HEK293 (cell line): ENCODE data around the gene TMTC1.

Experiments
- CTCF ChIA-PET: fragments of 350-600 bp; formaldehyde crosslinking; extraction: SDS; loops from one replicate; lab custom pipeline; 2021; ENCODE audit warnings: antibody characterized with exemption; lab: Yijun Ruan, JAX
- POLR2A ChIA-PET: fragments of 300-600 bp; formaldehyde crosslinking; extraction: SDS; loops from one replicate; lab custom pipeline; 2020; ENCODE audit warnings: antibody characterized with exemption, inconsistent platforms; lab: Yijun Ruan, JAX
- H3K27ac ChIP-seq: fragments of 200-500 bp; sonication (Bioruptor generic); 2 replicates; pipeline ENCODE4 v1.5.1; 2014; ENCODE audit warnings: low read depth, low read length, control low read depth, inconsistent platforms; ENCODE audit errors: extremely low read depth
- H3K36me3 ChIP-seq, 2 experiments: fragments of 200-500 bp in 1 of 2; sonication (Bioruptor generic) in 1 of 2; 1 replicate in 1 of 2; 2 replicates in 1 of 2; pipeline ENCODE4 v1.5.1; 2014 to 2017; ENCODE audit warnings: inconsistent platforms in 2 of 2, low read length in 2 of 2; ENCODE audit not compliant: control insufficient read depth in 2 of 2, insufficient read depth in 1 of 2
- H3K4me1 ChIP-seq: fragments of 200-500 bp; sonication (Bioruptor generic); 2 replicates; pipeline ENCODE4 v1.5.1; 2014; ENCODE audit warnings: mild to moderate bottlenecking, low read length, inconsistent platforms; ENCODE audit not compliant: control insufficient read depth, insufficient read depth
- H3K4me3 ChIP-seq: 2 replicates; pipeline ENCODE4 v1.5.1; 2011; ENCODE audit warnings: low read depth, mild to moderate bottlenecking, control low read depth, low read length, moderate library complexity
- H3K9me3 ChIP-seq: fragments of 200-500 bp; sonication (Bioruptor generic); 2 replicates; pipeline ENCODE4 v1.5.1; 2014; ENCODE audit warnings: low read depth, low read length, inconsistent platforms; ENCODE audit not compliant: control insufficient read depth, insufficient read depth
- KLF17 ChIP-seq: fragments of 450-650 bp; formaldehyde crosslinking; IDR thresholded peaks from 2 replicates; pipeline ENCODE4 v1.5.1; 2016; ENCODE audit warnings: missing biosample characterization, missing genetic modification characterization
- KLF9 ChIP-seq: fragments of 450-650 bp; formaldehyde crosslinking; IDR thresholded peaks from 2 replicates; pipeline ENCODE4 v1.5.1; 2016; ENCODE audit warnings: missing biosample characterization, missing genetic modification characterization, low read depth
- PRDM2 ChIP-seq: fragments of 450-650 bp; formaldehyde crosslinking; IDR thresholded peaks from 2 replicates; pipeline ENCODE4 v1.5.1; 2016; ENCODE audit warnings: missing biosample characterization, missing genetic modification characterization, borderline replicate concordance
- RBAK ChIP-seq: fragments of 450-650 bp; formaldehyde crosslinking; IDR thresholded peaks from 2 replicates; pipeline ENCODE4 v1.5.1; 2016; ENCODE audit warnings: missing biosample characterization, missing genetic modification characterization
- REPIN1 ChIP-seq: fragments of 450-650 bp; formaldehyde crosslinking; IDR thresholded peaks from 2 replicates; pipeline ENCODE4 v1.5.1; 2017; ENCODE audit warnings: missing biosample characterization, missing genetic modification characterization, low read depth
- SETDB1 ChIP-seq: IDR thresholded peaks from one replicate; pipeline ENCODE4 v1.6.1; 2017; ENCODE audit warnings: mild to moderate bottlenecking, low read length, moderate library complexity, mixed read lengths; ENCODE audit not compliant: insufficient read length
- ZBTB21 ChIP-seq: fragments of 450-650 bp; formaldehyde crosslinking; IDR thresholded peaks from 2 replicates; pipeline ENCODE4 v1.5.1; 2017; ENCODE audit warnings: missing biosample characterization, missing genetic modification characterization
- ZEB2 ChIP-seq: fragments of 450-650 bp; formaldehyde crosslinking; IDR thresholded peaks from 2 replicates; pipeline ENCODE4 v1.5.1; 2016; ENCODE audit warnings: missing biosample characterization, missing genetic modification characterization
- ZFP69B ChIP-seq: fragments of 450-650 bp; formaldehyde crosslinking; IDR thresholded peaks from 2 replicates; pipeline ENCODE4 v1.5.1; 2016; ENCODE audit warnings: missing biosample characterization, missing genetic modification characterization
- ZNF157 ChIP-seq: fragments of 450-650 bp; formaldehyde crosslinking; IDR thresholded peaks from 2 replicates; pipeline ENCODE4 v1.5.1; 2016; ENCODE audit warnings: missing biosample characterization, missing genetic modification characterization
- ZNF324 ChIP-seq: fragments of 450-650 bp; formaldehyde crosslinking; IDR thresholded peaks from 2 replicates; pipeline ENCODE4 v1.5.1; 2016; ENCODE audit warnings: missing biosample characterization, missing genetic modification characterization
- ZNF350 ChIP-seq: fragments of 450-650 bp; formaldehyde crosslinking; IDR thresholded peaks from 2 replicates; pipeline ENCODE4 v1.5.0; 2017; ENCODE audit warnings: missing biosample characterization, mild to moderate bottlenecking, missing genetic modification characterization
- ZNF362 ChIP-seq: fragments of 450-650 bp; formaldehyde crosslinking; IDR thresholded peaks from 2 replicates; pipeline ENCODE4 v1.5.1; 2016; ENCODE audit warnings: missing biosample characterization, missing genetic modification characterization
- ZNF501 ChIP-seq: fragments of 450-650 bp; formaldehyde crosslinking; IDR thresholded peaks from 2 replicates; pipeline ENCODE4 v1.5.1; 2016; ENCODE audit warnings: missing biosample characterization, missing genetic modification characterization
- ZNF530 ChIP-seq: fragments of 450-650 bp; formaldehyde crosslinking; IDR thresholded peaks from 2 replicates; pipeline ENCODE4 v1.5.1; 2016; ENCODE audit warnings: low read depth, missing biosample characterization, missing genetic modification characterization
- ZNF747 ChIP-seq: fragments of 450-650 bp; formaldehyde crosslinking; IDR thresholded peaks from 2 replicates; pipeline ENCODE4 v1.5.1; 2016; ENCODE audit warnings: missing biosample characterization, missing genetic modification characterization
- TF ChIP-seq, protein P1 (sequence below): fragments of 450-650 bp; formaldehyde crosslinking; optimal IDR thresholded peaks from 2 replicates; pipeline ENCODE3; 2016; ENCODE audit warnings: missing biosample characterization, mild to moderate bottlenecking, missing genetic modification characterization
- TF ChIP-seq, protein P2 (sequence below): fragments of 450-650 bp; formaldehyde crosslinking; IDR thresholded peaks from 2 replicates; pipeline ENCODE4 v1.5.0; 2017; ENCODE audit warnings: missing biosample characterization, missing genetic modification characterization, borderline replicate concordance

The TMTC1 gene

DNA sequence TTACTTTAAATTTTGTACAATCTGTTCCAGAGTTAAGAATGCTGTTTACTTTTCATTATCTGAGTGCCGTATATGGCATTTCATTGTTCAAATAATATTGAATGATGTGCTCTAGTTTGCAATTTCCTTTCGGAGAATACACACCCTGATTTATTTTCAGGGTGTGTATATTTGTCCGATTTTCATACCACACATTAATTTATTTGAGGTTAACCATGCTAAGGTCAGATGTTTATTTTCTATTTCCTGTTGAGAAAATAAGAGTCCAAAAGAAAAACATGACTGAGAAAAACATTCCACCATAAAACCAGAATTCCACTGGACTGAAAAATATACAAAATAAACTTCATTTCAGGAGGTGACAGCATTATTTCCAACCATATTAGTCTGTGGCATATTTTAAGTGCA is 222.1 kb downstream of the TMTC1 start:
- POLR2A ChIA-PET, result no interaction called here
- H3K4me3 ChIP-seq, result no peak overlapping the region
- no peaks in the 10 kb centered on the region for H3K36me3 ChIP-seq
- H3K4me1 ChIP-seq, result peaks cover 11% of the 10 kb centered on the region
- H3K27ac ChIP-seq, result no peak overlapping the region
- no peaks in the 10 kb centered on the region for H3K9me3 ChIP-seq
- CTCF ChIA-PET, result interaction anchor here (0.6 to 1.2 kb wide), 2 partner anchors 9 to 113 kb away, joined by 3 read pairs; no protein-coding TSS in a partner anchor
- TF ChIP-seq RBAK (tag by site-specific recombination) (no peak), KLF17 (tag by site-specific recombination) (peak; percentile 74; the same call in 1 of the 2 replicates)

GRCh38 chr12:29559198-29559597 is 224.5 kb downstream of the TMTC1 start:
- TF ChIP-seq ZNF362 (tag by site-specific recombination), result no peak
- TF ChIP-seq ZBTB21 (tag by site-specific recombination), result no peak
- TF ChIP-seq, protein P1, sequence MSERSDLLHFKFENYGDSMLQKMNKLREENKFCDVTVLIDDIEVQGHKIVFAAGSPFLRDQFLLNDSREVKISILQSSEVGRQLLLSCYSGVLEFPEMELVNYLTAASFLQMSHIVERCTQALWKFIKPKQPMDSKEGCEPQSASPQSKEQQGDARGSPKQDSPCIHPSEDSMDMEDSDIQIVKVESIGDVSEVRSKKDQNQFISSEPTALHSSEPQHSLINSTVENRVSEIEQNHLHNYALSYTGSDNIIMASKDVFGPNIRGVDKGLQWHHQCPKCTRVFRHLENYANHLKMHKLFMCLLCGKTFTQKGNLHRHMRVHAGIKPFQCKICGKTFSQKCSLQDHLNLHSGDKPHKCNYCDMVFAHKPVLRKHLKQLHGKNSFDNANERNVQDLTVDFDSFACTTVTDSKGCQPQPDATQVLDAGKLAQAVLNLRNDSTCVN (tag by site-specific recombination), result no peak
- no peak for TF ChIP-seq ZNF157 (tag by site-specific recombination)
- TF ChIP-seq, all 188 proteins: peak for 0
- no peaks in the 10 kb centered on the region for H3K9me3 ChIP-seq
- CTCF ChIA-PET, result interaction anchor here (0.7 to 0.8 kb wide), 2 partner anchors 176 to 903 kb away, joined by 3 to 4 read pairs; no protein-coding TSS in a partner anchor
- no peaks in the 10 kb centered on the region for H3K36me3 ChIP-seq
- H3K4me3 ChIP-seq, result no peak overlapping the region
- no peak overlapping the region for H3K27ac ChIP-seq
- H3K4me1 ChIP-seq, result peaks cover 11% of the 10 kb centered on the region
- POLR2A ChIA-PET, result no interaction called here

DNA sequence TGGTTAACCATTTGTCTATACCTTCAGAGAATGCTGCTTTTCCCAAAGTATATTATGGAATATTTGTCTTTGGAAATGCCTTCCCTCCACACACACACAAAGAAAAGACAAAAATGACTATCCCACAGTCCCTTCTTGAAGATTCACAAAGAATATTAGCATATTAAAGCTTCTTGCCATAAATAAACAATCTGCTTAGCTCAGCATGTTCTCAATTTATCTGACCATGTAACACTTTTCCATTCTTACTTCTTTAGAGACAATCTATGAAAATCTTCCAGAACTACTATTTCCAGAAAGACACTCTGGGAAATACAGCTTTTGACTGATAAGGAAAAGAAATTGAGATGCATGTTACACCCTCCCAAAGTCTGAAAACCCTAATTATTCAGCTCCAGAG is 227.4 kb downstream of the TMTC1 start:
- Histone ChIP-seq H3K4me1 (0 out of 2 replicates have a peak, but pooled peaks cover 1% of the 10 kb centered on the region), H3K9me3 (no peaks in the 10 kb centered on the region), H3K27ac (no peak overlapping the region), H3K36me3 (no peaks in the 10 kb centered on the region), H3K4me3 (no peak overlapping the region)
- POLR2A ChIA-PET, result no interaction called here
- CTCF ChIA-PET, result no interaction called here
- TF ChIP-seq ZNF530 (tag by site-specific recombination) (no peak), ZNF350 (tag by site-specific recombination) (no peak), ZNF501 (tag by site-specific recombination) (no peak), SETDB1 (no peak), ZNF747 (tag by site-specific recombination) (no peak), ZNF324 (no peak), ZFP69B (tag by site-specific recombination) (no peak), REPIN1 (tag by site-specific recombination) (no peak), PRDM2 (no peak), KLF9 (tag by site-specific recombination) (no peak), ZEB2 (no peak)
- TF ChIP-seq, protein P2, sequence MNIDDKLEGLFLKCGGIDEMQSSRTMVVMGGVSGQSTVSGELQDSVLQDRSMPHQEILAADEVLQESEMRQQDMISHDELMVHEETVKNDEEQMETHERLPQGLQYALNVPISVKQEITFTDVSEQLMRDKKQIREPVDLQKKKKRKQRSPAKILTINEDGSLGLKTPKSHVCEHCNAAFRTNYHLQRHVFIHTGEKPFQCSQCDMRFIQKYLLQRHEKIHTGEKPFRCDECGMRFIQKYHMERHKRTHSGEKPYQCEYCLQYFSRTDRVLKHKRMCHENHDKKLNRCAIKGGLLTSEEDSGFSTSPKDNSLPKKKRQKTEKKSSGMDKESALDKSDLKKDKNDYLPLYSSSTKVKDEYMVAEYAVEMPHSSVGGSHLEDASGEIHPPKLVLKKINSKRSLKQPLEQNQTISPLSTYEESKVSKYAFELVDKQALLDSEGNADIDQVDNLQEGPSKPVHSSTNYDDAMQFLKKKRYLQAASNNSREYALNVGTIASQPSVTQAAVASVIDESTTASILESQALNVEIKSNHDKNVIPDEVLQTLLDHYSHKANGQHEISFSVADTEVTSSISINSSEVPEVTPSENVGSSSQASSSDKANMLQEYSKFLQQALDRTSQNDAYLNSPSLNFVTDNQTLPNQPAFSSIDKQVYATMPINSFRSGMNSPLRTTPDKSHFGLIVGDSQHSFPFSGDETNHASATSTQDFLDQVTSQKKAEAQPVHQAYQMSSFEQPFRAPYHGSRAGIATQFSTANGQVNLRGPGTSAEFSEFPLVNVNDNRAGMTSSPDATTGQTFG (tag by site-specific recombination), result no peak
